Neural cell (in vitro differentiated cells): ENCODE results near the gene PF4V1. TPM values are rescaled to one million over a fixed set of nuclear protein-coding genes. Genes with fewer than 3 reads are reported as not detected.

Source experiments
- H2AFZ ChIP-seq: fragments of 200-600, 300-800 bp; sonication (generic), shearing (Covaris generic); 2 replicates; pipeline ENCODE4 v1.6.0; 2014; ENCODE audit warnings: low read depth, mild to moderate bottlenecking, antibody characterized with exemption, low read length, moderate library complexity
- H3F3A ChIP-seq: fragments of 200-600 bp; shearing (Covaris generic); 2 replicates; pipeline ENCODE4 v1.6.1; 2016; ENCODE audit warnings: mild to moderate bottlenecking, moderate library complexity, mixed read lengths, antibody characterized with exemption, low read length; ENCODE audit not compliant: insufficient read depth, poor library complexity, severe bottlenecking
- H3K27ac ChIP-seq: fragments of 200-600, 300-800 bp; sonication (generic), shearing (Covaris generic); 2 replicates; pipeline ENCODE4 v1.5.1; 2014; ENCODE audit warnings: mild to moderate bottlenecking, low read length, moderate library complexity
- H3K27me3 ChIP-seq: fragments of 300-800, 200-600 bp; sonication (generic), shearing (Covaris generic); 2 replicates; pipeline ENCODE4 v1.6.0; 2014; ENCODE audit warnings: mild to moderate bottlenecking, low read depth, low read length, moderate library complexity; ENCODE audit not compliant: insufficient read depth
- H3K36me3 ChIP-seq: fragments of 300-800, 200-600 bp; sonication (generic), shearing (Covaris generic); 2 replicates; pipeline ENCODE4 v1.5.1; 2014; ENCODE audit warnings: mild to moderate bottlenecking, antibody characterized with exemption, low read length, moderate library complexity; ENCODE audit not compliant: insufficient read depth
- H3K4me2 ChIP-seq: fragments of 300-800, 200-600 bp; sonication (generic), shearing (Covaris generic); 2 replicates; pipeline ENCODE4 v1.6.0; 2014; ENCODE audit warnings: mild to moderate bottlenecking, low read length
- H3K4me3 ChIP-seq: fragments of 300-800, 200-600 bp; sonication (generic), shearing (Covaris generic); 2 replicates; pipeline ENCODE4 v1.5.1; 2014; ENCODE audit warnings: mild to moderate bottlenecking, low read length, moderate library complexity
- H3K79me2 ChIP-seq: fragments of 200-600 bp; shearing (Covaris generic); replicated peaks from 2 replicates; pipeline ENCODE4 v1.6.0; 2014; ENCODE audit warnings: mild to moderate bottlenecking, low read length, moderate library complexity; ENCODE audit not compliant: insufficient read depth
- H3K9ac ChIP-seq: fragments of 300-800, 200-600 bp; sonication (generic), shearing (Covaris generic); 2 replicates; pipeline ENCODE4 v1.6.1; 2016; ENCODE audit warnings: mild to moderate bottlenecking, low read length, mixed read lengths
- H3K9me2 ChIP-seq: fragments of 200-600 bp; shearing (Covaris generic); 2 replicates; pipeline ENCODE4 v1.6.1; 2016; ENCODE audit warnings: mild to moderate bottlenecking, low read length, mixed read lengths; ENCODE audit not compliant: insufficient read depth
- H3K9me3 ChIP-seq: fragments of 200-600, 300-800 bp; sonication (generic), shearing (Covaris generic); 2 replicates; pipeline ENCODE4 v1.6.1; 2016; ENCODE audit warnings: mild to moderate bottlenecking, mixed run types, low read length, moderate library complexity, mixed read lengths
- H4K20me1 ChIP-seq: fragments of 200-600 bp; shearing (Covaris generic); 2 replicates; pipeline ENCODE4 v1.6.1; 2016; ENCODE audit warnings: mild to moderate bottlenecking, mixed run types; ENCODE audit not compliant: insufficient read depth
- EP300 ChIP-seq: fragments of 450-650 bp; conservative IDR thresholded peaks from 2 replicates; pipeline ENCODE4 v1.6.1; 2014; ENCODE audit warnings: antibody characterized with exemption, mild to moderate bottlenecking, moderate library complexity; ENCODE audit not compliant: poor library complexity, severe bottlenecking
- EZH2 ChIP-seq: fragments of 200-600, 300-800 bp; shearing (Covaris generic), sonication (generic); IDR thresholded peaks from 2 replicates; pipeline ENCODE4 v1.6.1; 2014; ENCODE audit warnings: antibody characterized with exemption, low read length, borderline replicate concordance, mild to moderate bottlenecking; ENCODE audit not compliant: insufficient read depth, poor library complexity, severe bottlenecking
- MXI1 ChIP-seq: fragments of 450-650 bp; conservative IDR thresholded peaks from 2 replicates; pipeline ENCODE4 v1.6.1; 2014; ENCODE audit warnings: antibody characterized with exemption, mild to moderate bottlenecking; ENCODE audit not compliant: poor library complexity, severe bottlenecking
- POLR2AphosphoS5 ChIP-seq: IDR thresholded peaks from 2 replicates; pipeline ENCODE4 v1.6.1; 2012
- RAD21 ChIP-seq: fragments of 450-650 bp; conservative IDR thresholded peaks from 2 replicates; pipeline ENCODE4 v1.6.1; 2014; ENCODE audit warnings: antibody characterized with exemption, mild to moderate bottlenecking, moderate library complexity
- SMC3 ChIP-seq: fragments of 450-650 bp; conservative IDR thresholded peaks from 2 replicates; pipeline ENCODE4 v1.6.1; 2014; ENCODE audit warnings: antibody characterized with exemption, mild to moderate bottlenecking, moderate library complexity; ENCODE audit not compliant: poor library complexity
- TAF1 ChIP-seq: IDR thresholded peaks from 2 replicates; pipeline ENCODE4 v1.6.1; 2012; ENCODE audit warnings: low read depth
- polyA plus RNA-seq: library from polyadenylated mRNA; depleted of rRNA; stranded (reverse); fragments of >200 nt; gene quantifications from 2 replicates; pipeline ENCODE4 v1.2.3, GENCODE V29; 2014
- TF ChIP-seq, protein P1 (sequence below): IDR thresholded peaks from 2 replicates; pipeline ENCODE4 v1.6.1; 2012; ENCODE audit warnings: borderline replicate concordance
- TF ChIP-seq, protein P2 (sequence below): fragments of 450-650 bp; IDR thresholded peaks from 2 replicates; pipeline ENCODE4 v1.5.1; 2014; ENCODE audit warnings: antibody characterized with exemption, mild to moderate bottlenecking, moderate library complexity; ENCODE audit not compliant: poor library complexity, severe bottlenecking

Gene PF4V1
- polyA plus RNA-seq, 1 donor from 2014 or later: not detected

DNA sequence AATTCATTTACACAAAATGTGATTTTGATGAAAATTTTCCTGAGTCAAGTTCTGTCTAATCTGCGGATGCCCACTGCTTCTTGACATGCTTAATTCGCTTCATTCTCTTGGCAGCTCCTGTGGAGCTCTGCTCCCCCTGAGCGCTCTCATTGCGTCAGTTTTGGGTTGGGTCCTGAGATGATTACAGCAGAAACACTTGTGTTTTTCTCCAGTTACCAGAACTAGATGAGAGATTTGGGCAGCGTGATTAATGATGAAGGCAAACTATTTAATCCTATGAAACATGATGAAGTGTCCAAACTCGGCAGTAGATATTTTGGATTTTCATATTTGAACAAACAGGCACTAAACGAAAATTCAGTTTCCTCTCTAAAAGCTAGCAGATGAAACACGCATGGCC, 11.9 kb downstream of the PF4V1 start:
- Histone ChIP-seq H2AFZ (no peak overlapping the region), H3F3A (no peaks in the 10 kb centered on the region), H3K36me3 (no peaks in the 10 kb centered on the region), H4K20me1 (no peaks in the 10 kb centered on the region), H3K27me3 (peaks cover 22% of the 10 kb centered on the region), H3K9me2 (no peaks in the 10 kb centered on the region), H3K4me3 (no peak overlapping the region), H3K79me2 (no peaks in the 10 kb centered on the region), H3K27ac (no peak overlapping the region), H3K4me2 (no peak overlapping the region), H3K9me3 (no peaks in the 10 kb centered on the region), H3K9ac (no peak overlapping the region)
- TF ChIP-seq POLR2AphosphoS5: no peak
- no peak for TF ChIP-seq MXI1
- no peak for TF ChIP-seq SMC3
- no peak for TF ChIP-seq EZH2

DNA sequence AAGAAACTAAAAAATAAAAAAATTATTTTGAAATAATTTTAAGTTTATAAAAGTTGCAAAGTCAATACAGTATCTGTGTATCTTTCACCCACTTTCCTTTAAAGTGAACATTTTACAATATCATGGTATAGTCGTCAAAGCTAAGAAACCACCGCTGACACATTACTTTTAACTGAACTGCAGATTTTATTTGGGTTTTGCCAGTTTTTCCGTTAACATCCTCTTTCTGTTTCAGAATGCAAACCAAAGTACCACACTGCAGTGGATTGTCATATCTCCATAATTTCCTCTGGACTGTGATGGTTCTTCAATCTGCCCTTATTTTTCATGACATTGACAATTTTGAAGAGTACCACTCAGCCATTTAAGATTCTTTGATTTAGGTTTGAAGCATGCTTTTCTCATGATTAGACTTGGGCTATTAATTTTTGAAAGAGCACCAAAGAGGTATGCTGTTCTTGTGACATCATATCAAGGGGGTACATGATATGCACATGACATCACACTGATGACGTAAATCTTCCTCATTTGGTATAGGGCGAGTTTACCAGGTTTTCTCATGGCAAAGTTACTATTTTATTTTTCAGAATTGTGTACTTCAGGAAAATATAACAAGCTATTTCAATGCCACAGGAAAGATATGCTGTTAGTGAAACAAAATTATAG, 12.5 kb downstream of the PF4V1 start:
- no peak overlapping the region for H2AFZ ChIP-seq
- H3K4me3 ChIP-seq: no peak overlapping the region
- no peak overlapping the region for H3K27ac ChIP-seq
- H3K36me3 ChIP-seq: no peaks in the 10 kb centered on the region
- H3K27me3 ChIP-seq: peaks cover 27% of the 10 kb centered on the region
- no peaks in the 10 kb centered on the region for H3F3A ChIP-seq
- H3K4me2 ChIP-seq: no peak overlapping the region
- no peaks in the 10 kb centered on the region for H3K9me2 ChIP-seq
- no peak overlapping the region for H3K9ac ChIP-seq
- no peaks in the 10 kb centered on the region for H4K20me1 ChIP-seq
- H3K9me3 ChIP-seq: no peaks in the 10 kb centered on the region
- no peaks in the 10 kb centered on the region for H3K79me2 ChIP-seq
- TF ChIP-seq MXI1 (no peak), TAF1 (no peak), EZH2 (no peak), SMC3 (no peak), RAD21 (no peak), POLR2AphosphoS5 (no peak), EP300 (no peak)
- TF ChIP-seq, protein P1, sequence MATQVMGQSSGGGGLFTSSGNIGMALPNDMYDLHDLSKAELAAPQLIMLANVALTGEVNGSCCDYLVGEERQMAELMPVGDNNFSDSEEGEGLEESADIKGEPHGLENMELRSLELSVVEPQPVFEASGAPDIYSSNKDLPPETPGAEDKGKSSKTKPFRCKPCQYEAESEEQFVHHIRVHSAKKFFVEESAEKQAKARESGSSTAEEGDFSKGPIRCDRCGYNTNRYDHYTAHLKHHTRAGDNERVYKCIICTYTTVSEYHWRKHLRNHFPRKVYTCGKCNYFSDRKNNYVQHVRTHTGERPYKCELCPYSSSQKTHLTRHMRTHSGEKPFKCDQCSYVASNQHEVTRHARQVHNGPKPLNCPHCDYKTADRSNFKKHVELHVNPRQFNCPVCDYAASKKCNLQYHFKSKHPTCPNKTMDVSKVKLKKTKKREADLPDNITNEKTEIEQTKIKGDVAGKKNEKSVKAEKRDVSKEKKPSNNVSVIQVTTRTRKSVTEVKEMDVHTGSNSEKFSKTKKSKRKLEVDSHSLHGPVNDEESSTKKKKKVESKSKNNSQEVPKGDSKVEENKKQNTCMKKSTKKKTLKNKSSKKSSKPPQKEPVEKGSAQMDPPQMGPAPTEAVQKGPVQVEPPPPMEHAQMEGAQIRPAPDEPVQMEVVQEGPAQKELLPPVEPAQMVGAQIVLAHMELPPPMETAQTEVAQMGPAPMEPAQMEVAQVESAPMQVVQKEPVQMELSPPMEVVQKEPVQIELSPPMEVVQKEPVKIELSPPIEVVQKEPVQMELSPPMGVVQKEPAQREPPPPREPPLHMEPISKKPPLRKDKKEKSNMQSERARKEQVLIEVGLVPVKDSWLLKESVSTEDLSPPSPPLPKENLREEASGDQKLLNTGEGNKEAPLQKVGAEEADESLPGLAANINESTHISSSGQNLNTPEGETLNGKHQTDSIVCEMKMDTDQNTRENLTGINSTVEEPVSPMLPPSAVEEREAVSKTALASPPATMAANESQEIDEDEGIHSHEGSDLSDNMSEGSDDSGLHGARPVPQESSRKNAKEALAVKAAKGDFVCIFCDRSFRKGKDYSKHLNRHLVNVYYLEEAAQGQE: no peak
- TF ChIP-seq, protein P2, sequence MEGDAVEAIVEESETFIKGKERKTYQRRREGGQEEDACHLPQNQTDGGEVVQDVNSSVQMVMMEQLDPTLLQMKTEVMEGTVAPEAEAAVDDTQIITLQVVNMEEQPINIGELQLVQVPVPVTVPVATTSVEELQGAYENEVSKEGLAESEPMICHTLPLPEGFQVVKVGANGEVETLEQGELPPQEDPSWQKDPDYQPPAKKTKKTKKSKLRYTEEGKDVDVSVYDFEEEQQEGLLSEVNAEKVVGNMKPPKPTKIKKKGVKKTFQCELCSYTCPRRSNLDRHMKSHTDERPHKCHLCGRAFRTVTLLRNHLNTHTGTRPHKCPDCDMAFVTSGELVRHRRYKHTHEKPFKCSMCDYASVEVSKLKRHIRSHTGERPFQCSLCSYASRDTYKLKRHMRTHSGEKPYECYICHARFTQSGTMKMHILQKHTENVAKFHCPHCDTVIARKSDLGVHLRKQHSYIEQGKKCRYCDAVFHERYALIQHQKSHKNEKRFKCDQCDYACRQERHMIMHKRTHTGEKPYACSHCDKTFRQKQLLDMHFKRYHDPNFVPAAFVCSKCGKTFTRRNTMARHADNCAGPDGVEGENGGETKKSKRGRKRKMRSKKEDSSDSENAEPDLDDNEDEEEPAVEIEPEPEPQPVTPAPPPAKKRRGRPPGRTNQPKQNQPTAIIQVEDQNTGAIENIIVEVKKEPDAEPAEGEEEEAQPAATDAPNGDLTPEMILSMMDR: no peak
